H9 (cell line): ENCODE results near the gene ARMC2. TPM values are rescaled to one million over a fixed set of nuclear protein-coding genes. Genes with fewer than 3 reads are reported as not detected.

Experiments
- DNase-seq: peaks from one replicate; pipeline ENCODE4 v3.0.0-alpha.2; 2017
- H2AFZ ChIP-seq: one replicate; pipeline ENCODE4 v1.6.1; 2013; ENCODE audit warnings: mild to moderate bottlenecking, low read length, control low read depth, moderate library complexity
- H2AK5ac ChIP-seq: 2 replicates; pipeline ENCODE4 v1.6.1; 2013; ENCODE audit warnings: low read length, control low read depth, mixed read lengths; ENCODE audit not compliant: insufficient read length
- H2BK120ac ChIP-seq: one replicate; pipeline ENCODE4 v1.6.1; 2013; ENCODE audit warnings: low read depth, mild to moderate bottlenecking, low read length, control low read depth, inconsistent platforms; ENCODE audit not compliant: poor library complexity, severe bottlenecking
- H2BK12ac ChIP-seq: 2 replicates; pipeline ENCODE4 v1.6.1; 2013; ENCODE audit warnings: low read length, control low read depth, mixed read lengths, low read depth; ENCODE audit not compliant: insufficient read length
- H2BK15ac ChIP-seq: 2 replicates; pipeline ENCODE4 v1.6.1; 2013; ENCODE audit warnings: low read depth, low read length, control low read depth
- H2BK20ac ChIP-seq: one replicate; pipeline ENCODE4 v1.6.1; 2013; ENCODE audit warnings: low read depth, mild to moderate bottlenecking, low read length, control low read depth, inconsistent platforms; ENCODE audit not compliant: poor library complexity, severe bottlenecking
- H2BK5ac ChIP-seq: 2 replicates; pipeline ENCODE4 v1.6.1; 2013; ENCODE audit warnings: low read length, control low read depth, mixed read lengths; ENCODE audit not compliant: insufficient read length
- H3K14ac ChIP-seq: 2 replicates; pipeline ENCODE4 v1.6.1; 2013; ENCODE audit warnings: low read length, control low read depth; ENCODE audit not compliant: insufficient read depth
- H3K18ac ChIP-seq: 2 replicates; pipeline ENCODE4 v1.6.1; 2013; ENCODE audit warnings: low read depth, mild to moderate bottlenecking, mixed read lengths, low read length, control low read depth; ENCODE audit not compliant: insufficient read length
- H3K23ac ChIP-seq: 2 replicates; pipeline ENCODE4 v1.6.1; 2013; ENCODE audit warnings: low read length, control low read depth, mixed read lengths, low read depth; ENCODE audit not compliant: insufficient read length
- H3K23me2 ChIP-seq: 2 replicates; pipeline ENCODE4 v1.6.1; 2013; ENCODE audit warnings: low read depth, mild to moderate bottlenecking, mixed read lengths, low read length, control low read depth; ENCODE audit not compliant: insufficient read length, poor library complexity, severe bottlenecking
- H3K27ac ChIP-seq: 2 replicates; pipeline ENCODE4 v1.5.1; 2013; ENCODE audit warnings: low read length, control low read depth, mixed read lengths, low read depth; ENCODE audit not compliant: insufficient read length
- H3K27me3 ChIP-seq: 2 replicates; pipeline ENCODE4 v1.6.1; 2013; ENCODE audit warnings: low read length, control low read depth, inconsistent platforms; ENCODE audit not compliant: insufficient read depth
- H3K4ac ChIP-seq: 2 replicates; pipeline ENCODE4 v1.6.1; 2013; ENCODE audit warnings: low read depth, mild to moderate bottlenecking, control low read depth, inconsistent platforms, low read length, moderate library complexity
- H3K4me1 ChIP-seq: 2 replicates; pipeline ENCODE4 v1.6.1; 2013; ENCODE audit warnings: low read length, control low read depth, inconsistent platforms; ENCODE audit not compliant: insufficient read depth
- H3K4me2 ChIP-seq: 2 replicates; pipeline ENCODE4 v1.6.1; 2013; ENCODE audit warnings: low read length, control low read depth, mixed read lengths; ENCODE audit not compliant: insufficient read length, insufficient read depth
- H3K56ac ChIP-seq: 2 replicates; pipeline ENCODE4 v1.6.1; 2013; ENCODE audit warnings: low read depth, mild to moderate bottlenecking, mixed read lengths, low read length, control low read depth; ENCODE audit not compliant: insufficient read length
- H3K79me1 ChIP-seq: 2 replicates; pipeline ENCODE4 v1.6.1; 2013; ENCODE audit warnings: low read depth, mild to moderate bottlenecking, moderate library complexity, low read length, control low read depth, inconsistent platforms; ENCODE audit not compliant: insufficient read depth, poor library complexity, severe bottlenecking
- H3K79me2 ChIP-seq: 2 replicates; pipeline ENCODE4 v1.6.1; 2013; ENCODE audit warnings: low read length, control low read depth, inconsistent platforms; ENCODE audit not compliant: insufficient read depth
- H3K9ac ChIP-seq: 2 replicates; pipeline ENCODE4 v1.6.1; 2013; ENCODE audit warnings: low read length, control low read depth, mixed read lengths; ENCODE audit not compliant: insufficient read length; ENCODE audit errors: extremely low read depth
- H3K9me3 ChIP-seq: one replicate; pipeline ENCODE4 v1.6.1; 2013; ENCODE audit warnings: low read depth, low read length, inconsistent platforms; ENCODE audit not compliant: control insufficient read depth
- H3T11ph ChIP-seq: one replicate; pipeline ENCODE4 v1.6.1; 2013; ENCODE audit warnings: mild to moderate bottlenecking, low read length, control low read depth, inconsistent platforms
- H4K20me1 ChIP-seq: one replicate; pipeline ENCODE4 v1.6.1; 2013; ENCODE audit not compliant: control insufficient read depth, insufficient read length, insufficient read depth
- H4K5ac ChIP-seq: 2 replicates; pipeline ENCODE4 v1.6.1; 2013; ENCODE audit warnings: low read depth, mild to moderate bottlenecking, mixed read lengths, low read length, control low read depth; ENCODE audit not compliant: insufficient read length
- H4K8ac ChIP-seq: replicated peaks from 2 replicates; pipeline ENCODE4 v1.6.1; 2013; ENCODE audit warnings: low read length, control low read depth, mixed read lengths, low read depth; ENCODE audit not compliant: insufficient read length
- H4K91ac ChIP-seq: 2 replicates; pipeline ENCODE4 v1.6.1; 2013; ENCODE audit warnings: low read depth, mild to moderate bottlenecking, moderate library complexity, mixed read lengths, low read length, control low read depth; ENCODE audit not compliant: insufficient read length
- H3K27ac Mint-ChIP-seq, 3 experiments: 2 replicates in 2 of 3; 3 replicates in 1 of 3; pipeline ENCODE4 v1.8.0; 2020 to 2021; ENCODE audit warnings: mixed read lengths in 3 of 3, mild to moderate bottlenecking in 1 of 3, moderate library complexity in 1 of 3
- H3K27me3 Mint-ChIP-seq: 2 replicates; pipeline ENCODE4 v1.8.0; 2021; ENCODE audit warnings: low read depth, mild to moderate bottlenecking, moderate library complexity, mixed read lengths
- H3K36me3 Mint-ChIP-seq, 3 experiments: 2 replicates in 2 of 3; 3 replicates in 1 of 3; pipeline ENCODE4 v1.8.0; 2020 to 2021; ENCODE audit warnings: low read depth in 3 of 3, mixed read lengths in 3 of 3; ENCODE audit not compliant: insufficient read depth in 1 of 3
- H3K4me1 Mint-ChIP-seq, 2 experiments: 2 replicates each; pipeline ENCODE4 v1.8.0; 2020; ENCODE audit warnings: mixed read lengths in 2 of 2
- H3K4me3 Mint-ChIP-seq, 2 experiments: 2 replicates in 1 of 2; 3 replicates in 1 of 2; pipeline ENCODE4 v1.8.0; 2020 to 2021; ENCODE audit warnings: mild to moderate bottlenecking in 2 of 2, mixed read lengths in 2 of 2, moderate library complexity in 1 of 2
- H3K9me3 Mint-ChIP-seq, 2 experiments: 2 replicates in 1 of 2; 3 replicates in 1 of 2; pipeline ENCODE4 v1.8.0; 2020; ENCODE audit warnings: mild to moderate bottlenecking in 2 of 2, mixed read lengths in 2 of 2, moderate library complexity in 1 of 2
- WGBS: extraction: QIAGEN DNeasy Blood & Tissue Kit; methylation state at CpG from one replicate; pipeline ENCODE4 v1.1.7; 2013; ENCODE audit warnings: missing lambda C conversion rate, low lambda C conversion rate, mixed read lengths; ENCODE audit not compliant: insufficient read length; ENCODE audit errors: extremely low coverage; 5-methylcytosine and 5-hydroxymethylcytosine counted together
- total RNA-seq: library from RNA; stranded (reverse); gene quantifications from 2 replicates; pipeline ENCODE4 v1.2.1, GENCODE V29; 2021
- TF ChIP-seq, protein P1 (sequence below): fragments of 200-600 bp; sonication (generic); conservative IDR thresholded peaks from 3 replicates; pipeline ENCODE4 v1.8.0; 2021; ENCODE audit warnings: antibody characterized with exemption, mild to moderate bottlenecking

The ARMC2 gene
- total RNA-seq, 1 experiment from 2014 or later = 2.8 TPM

DNA sequence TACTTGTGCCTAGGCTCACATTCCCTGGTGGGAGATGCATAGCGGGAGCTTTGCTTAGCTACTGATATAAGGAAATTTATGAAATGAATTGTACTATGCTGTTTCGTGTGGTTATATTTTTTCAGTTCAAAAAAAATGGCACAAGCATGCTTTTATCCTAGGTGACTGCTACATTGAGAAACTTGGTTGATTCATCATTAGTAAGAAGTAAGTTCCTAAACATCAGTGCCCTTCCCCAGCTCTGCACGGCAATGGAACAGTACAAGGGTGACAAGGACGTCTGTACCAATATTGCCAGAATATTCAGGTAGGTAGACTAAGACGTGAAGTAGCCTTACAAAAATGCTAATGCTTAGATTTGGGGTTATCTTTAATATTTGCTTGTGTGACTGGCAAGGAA, 79.7 kb downstream of the ARMC2 start:
- Histone ChIP-seq H4K5ac (no peak overlapping the region), H2AFZ (no peak overlapping the region)
- no peak overlapping the region for H3K27ac Mint-ChIP-seq

More for the DNA sequence above, 79.7 kb downstream of the ARMC2 start:
- Histone ChIP-seq H3K79me2 (no peaks in the 10 kb centered on the region), H3K79me1 (no peaks in the 10 kb centered on the region), H3K4me2 (no peak overlapping the region), H3K56ac (no peak overlapping the region), H3K9me3 (no peaks in the 10 kb centered on the region), H4K20me1 (no peaks in the 10 kb centered on the region), H3K18ac (no peak overlapping the region), H3K23me2 (no peaks in the 10 kb centered on the region), H3K27me3 (no peaks in the 10 kb centered on the region), H4K91ac (no peak overlapping the region), H3T11ph (no peak overlapping the region), H3K9ac (no peak overlapping the region), H2BK12ac (no peak overlapping the region), H3K27ac (no peak overlapping the region), H3K4ac (no peak overlapping the region), H2BK20ac (no peak overlapping the region), H4K8ac (no peak overlapping the region), H3K4me1 (peaks cover 2% of the 10 kb centered on the region; the same call in 1 of the 2 replicates), H2AK5ac (no peak overlapping the region), H2BK15ac (no peak overlapping the region), H3K14ac (no peak overlapping the region), H3K23ac (no peak overlapping the region), H2BK5ac (no peak overlapping the region), H2BK120ac (no peak overlapping the region)
- no CpG with 5 or more reads among the region's 5 CpGs for WGBS
- H3K9me3 Mint-ChIP-seq = peaks cover 0 to 5% of the 10 kb centered on the region in 2 experiments; a peak in 3 of 5 replicates
- peaks cover 24 to 26% of the 10 kb centered on the region in 2 experiments for H3K4me1 Mint-ChIP-seq
- no peak overlapping the region for H3K4me3 Mint-ChIP-seq
- H3K36me3 Mint-ChIP-seq = peaks cover 0 to 4% (median 2%) of the 10 kb centered on the region in 3 experiments; a peak in 2 of 7 replicates
- DNase-seq = no peak
- H3K27me3 Mint-ChIP-seq = peaks cover 1% of the 10 kb centered on the region; the same call in 1 of the 2 replicates
- TF ChIP-seq, protein P1, sequence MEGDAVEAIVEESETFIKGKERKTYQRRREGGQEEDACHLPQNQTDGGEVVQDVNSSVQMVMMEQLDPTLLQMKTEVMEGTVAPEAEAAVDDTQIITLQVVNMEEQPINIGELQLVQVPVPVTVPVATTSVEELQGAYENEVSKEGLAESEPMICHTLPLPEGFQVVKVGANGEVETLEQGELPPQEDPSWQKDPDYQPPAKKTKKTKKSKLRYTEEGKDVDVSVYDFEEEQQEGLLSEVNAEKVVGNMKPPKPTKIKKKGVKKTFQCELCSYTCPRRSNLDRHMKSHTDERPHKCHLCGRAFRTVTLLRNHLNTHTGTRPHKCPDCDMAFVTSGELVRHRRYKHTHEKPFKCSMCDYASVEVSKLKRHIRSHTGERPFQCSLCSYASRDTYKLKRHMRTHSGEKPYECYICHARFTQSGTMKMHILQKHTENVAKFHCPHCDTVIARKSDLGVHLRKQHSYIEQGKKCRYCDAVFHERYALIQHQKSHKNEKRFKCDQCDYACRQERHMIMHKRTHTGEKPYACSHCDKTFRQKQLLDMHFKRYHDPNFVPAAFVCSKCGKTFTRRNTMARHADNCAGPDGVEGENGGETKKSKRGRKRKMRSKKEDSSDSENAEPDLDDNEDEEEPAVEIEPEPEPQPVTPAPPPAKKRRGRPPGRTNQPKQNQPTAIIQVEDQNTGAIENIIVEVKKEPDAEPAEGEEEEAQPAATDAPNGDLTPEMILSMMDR = no peak
